Body of pancreas (tissue), 4 donors: ENCODE data around the gene ZNF185.

Source experiments
- POLR2A ChIP-seq, 3 donors: fragments of 450-650 bp; IDR thresholded peaks; one replicate each; pipeline ENCODE4 v1.6.1; 2016; ENCODE audit warnings: antibody characterized with exemption in 3 of 3, mild to moderate bottlenecking in 2 of 3
- TF ChIP-seq, protein P1 (sequence below), 7 experiments: fragments of 450-650 bp in 4 of 7; fragments of 200-600 bp in 3 of 7; sonication (generic) in 3 of 7; IDR thresholded peaks; one replicate each; pipeline ENCODE4 v1.5.1; 2016 to 2019; ENCODE audit warnings: antibody characterized with exemption in 7 of 7

DNA sequence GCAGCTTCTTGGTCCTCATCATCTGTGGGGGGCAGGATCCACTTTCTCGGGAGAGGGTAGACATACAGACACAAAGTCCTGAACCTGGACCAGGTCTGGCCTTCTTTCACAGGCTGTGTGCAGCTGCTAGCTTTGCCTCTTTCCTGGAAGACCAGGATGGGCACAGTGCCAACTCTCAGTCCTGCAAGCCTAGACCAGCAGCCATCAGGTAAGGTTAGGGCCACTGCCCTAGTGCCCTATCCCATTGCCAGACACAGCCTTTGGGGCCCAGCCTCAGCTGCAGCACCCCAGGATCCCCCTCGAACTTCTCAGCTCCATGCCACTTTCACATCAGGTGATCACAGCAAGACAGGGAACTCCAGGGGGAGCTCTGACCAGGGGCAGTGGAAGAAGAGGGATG lies 38.4 kb downstream of the ZNF185 start:
- TF ChIP-seq, protein P1, sequence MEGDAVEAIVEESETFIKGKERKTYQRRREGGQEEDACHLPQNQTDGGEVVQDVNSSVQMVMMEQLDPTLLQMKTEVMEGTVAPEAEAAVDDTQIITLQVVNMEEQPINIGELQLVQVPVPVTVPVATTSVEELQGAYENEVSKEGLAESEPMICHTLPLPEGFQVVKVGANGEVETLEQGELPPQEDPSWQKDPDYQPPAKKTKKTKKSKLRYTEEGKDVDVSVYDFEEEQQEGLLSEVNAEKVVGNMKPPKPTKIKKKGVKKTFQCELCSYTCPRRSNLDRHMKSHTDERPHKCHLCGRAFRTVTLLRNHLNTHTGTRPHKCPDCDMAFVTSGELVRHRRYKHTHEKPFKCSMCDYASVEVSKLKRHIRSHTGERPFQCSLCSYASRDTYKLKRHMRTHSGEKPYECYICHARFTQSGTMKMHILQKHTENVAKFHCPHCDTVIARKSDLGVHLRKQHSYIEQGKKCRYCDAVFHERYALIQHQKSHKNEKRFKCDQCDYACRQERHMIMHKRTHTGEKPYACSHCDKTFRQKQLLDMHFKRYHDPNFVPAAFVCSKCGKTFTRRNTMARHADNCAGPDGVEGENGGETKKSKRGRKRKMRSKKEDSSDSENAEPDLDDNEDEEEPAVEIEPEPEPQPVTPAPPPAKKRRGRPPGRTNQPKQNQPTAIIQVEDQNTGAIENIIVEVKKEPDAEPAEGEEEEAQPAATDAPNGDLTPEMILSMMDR (IDR thresholded peaks at IDR 0.05) = no peak
- no peak for TF ChIP-seq POLR2A (IDR thresholded peaks at IDR 0.05)
